EH (cell line): ENCODE measurements around the gene NCAM1.

ENCODE experiments used
- DNase-seq: peaks from one replicate; pipeline ENCODE4 v3.0.0-alpha.2; 2015; ENCODE audit warnings: low read depth

Gene NCAM1

DNA sequence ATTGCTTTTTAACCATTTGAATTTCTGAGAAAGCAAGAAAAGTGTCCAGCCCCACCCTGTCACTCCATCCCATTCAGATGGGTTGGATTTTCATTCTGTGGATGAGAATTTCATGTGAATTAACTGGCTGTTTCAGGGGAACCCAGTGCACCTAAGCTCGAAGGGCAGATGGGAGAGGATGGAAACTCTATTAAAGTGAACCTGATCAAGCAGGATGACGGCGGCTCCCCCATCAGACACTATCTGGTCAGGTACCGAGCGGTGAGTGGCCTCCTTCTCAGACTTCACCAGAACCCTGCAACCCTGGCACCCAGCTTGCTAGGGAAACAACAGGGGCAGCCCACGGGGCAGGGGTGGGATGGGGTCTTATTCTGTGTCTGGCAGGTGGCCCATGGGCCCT lies 294.5 kb downstream of the NCAM1 start:
- DNase-seq: no peak

- peak; percentile 1 for DNase-seq
These were observed 295.4 kb downstream of the NCAM1 start for GRCh38 chr11:113256431-113257202.

DNA sequence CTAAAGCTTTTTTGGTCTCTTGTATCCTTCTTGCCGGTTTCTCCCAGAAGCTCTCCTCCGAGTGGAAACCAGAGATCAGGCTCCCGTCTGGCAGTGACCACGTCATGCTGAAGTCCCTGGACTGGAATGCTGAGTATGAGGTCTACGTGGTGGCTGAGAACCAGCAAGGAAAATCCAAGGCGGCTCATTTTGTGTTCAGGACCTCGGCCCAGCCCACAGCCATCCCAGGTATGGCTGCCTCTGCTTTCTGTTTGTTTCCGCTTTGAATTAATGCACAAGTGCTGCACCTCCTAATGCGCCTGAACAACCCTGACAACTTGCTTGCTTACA lies 298.8 kb downstream of the NCAM1 start:
- no peak for DNase-seq

DNA sequence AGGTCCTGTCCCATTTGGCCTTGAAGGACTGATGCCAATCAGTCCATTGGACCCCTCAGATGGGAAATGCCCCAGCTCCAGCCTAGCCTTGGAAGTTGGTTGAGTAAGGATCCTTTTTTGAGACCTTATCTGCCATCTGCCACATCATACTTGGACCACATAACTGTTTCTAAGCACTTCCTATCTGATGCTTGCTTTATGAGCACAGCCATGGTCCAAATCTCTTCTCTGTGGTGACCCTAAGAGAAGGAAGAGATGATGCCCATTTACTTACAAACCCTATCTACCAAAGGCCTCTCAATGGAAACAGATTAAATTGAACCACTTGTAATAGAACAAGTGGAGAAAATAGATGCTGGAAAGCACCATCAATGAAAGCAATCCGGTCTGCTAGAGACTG lies 299.3 kb downstream of the NCAM1 start:
- no peak for DNase-seq

DNA sequence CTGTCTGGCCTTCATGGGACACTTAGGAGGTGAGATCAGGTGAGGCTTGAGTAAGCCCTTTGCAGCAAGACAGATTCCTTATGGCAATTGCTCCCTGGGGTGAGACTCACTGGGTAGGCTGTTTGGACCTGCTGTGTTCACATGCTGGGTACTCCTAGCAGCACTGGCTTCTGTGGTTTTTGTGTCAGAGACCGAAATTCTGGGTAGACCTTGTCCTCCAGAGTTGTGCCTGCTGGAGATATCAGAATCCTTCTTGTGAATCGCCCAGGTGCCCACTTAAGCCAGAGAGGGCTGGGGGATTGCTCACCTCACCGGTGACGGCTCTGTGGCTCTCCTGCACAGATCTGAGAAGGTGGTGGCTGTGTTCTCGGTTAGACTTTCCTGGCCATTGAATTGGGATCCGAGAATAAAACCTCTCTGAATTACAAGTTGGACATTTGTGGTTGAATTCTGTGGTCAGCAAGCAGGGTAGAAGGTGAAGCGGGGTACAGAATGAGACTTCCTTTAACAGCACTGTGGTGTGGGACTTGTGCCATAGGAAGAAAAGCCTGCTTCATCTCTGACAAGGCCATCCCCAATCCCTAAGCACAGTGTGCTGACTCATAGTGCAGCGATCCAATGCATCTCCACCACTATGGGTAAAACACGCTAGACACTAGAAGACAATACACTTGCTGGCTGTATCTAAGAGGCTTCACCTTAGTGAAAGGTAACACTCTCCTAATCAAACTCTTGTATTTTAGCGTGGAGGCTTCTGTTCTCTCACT lies 300.7 kb downstream of the NCAM1 start:
- DNase-seq: peak; percentile 30

GRCh38 chr11:113262594-113262993 lies 301.4 kb downstream of the NCAM1 start:
- DNase-seq: no peak

- no peak for DNase-seq
These were observed 302.4 kb downstream of the NCAM1 start for GRCh38 chr11:113263458-113264259.

GRCh38 chr11:113265362-113265761 lies 304.1 kb downstream of the NCAM1 start:
- no peak for DNase-seq

- no peak for DNase-seq
These were observed 306.3 kb downstream of the NCAM1 start for GRCh38 chr11:113267493-113267892.

GRCh38 chr11:113269096-113269495 lies 307.9 kb downstream of the NCAM1 start:
- no peak for DNase-seq

GRCh38 chr11:113269636-113270035 lies 308.4 kb downstream of the NCAM1 start:
- no peak for DNase-seq

DNA sequence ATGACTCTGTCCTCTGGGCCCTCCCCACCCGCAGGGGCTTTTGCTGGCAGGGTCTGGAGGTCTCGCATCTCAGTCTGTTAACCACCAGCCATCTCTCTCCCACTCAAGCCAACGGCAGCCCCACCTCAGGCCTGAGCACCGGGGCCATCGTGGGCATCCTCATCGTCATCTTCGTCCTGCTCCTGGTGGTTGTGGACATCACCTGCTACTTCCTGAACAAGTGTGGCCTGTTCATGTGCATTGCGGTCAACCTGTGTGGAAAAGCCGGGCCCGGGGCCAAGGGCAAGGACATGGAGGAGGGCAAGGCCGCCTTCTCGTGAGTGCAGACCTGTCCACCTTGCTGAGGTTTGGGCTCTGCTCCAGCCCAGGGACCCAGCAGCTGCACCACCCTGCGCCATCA lies 308.9 kb downstream of the NCAM1 start:
- no peak for DNase-seq

DNA sequence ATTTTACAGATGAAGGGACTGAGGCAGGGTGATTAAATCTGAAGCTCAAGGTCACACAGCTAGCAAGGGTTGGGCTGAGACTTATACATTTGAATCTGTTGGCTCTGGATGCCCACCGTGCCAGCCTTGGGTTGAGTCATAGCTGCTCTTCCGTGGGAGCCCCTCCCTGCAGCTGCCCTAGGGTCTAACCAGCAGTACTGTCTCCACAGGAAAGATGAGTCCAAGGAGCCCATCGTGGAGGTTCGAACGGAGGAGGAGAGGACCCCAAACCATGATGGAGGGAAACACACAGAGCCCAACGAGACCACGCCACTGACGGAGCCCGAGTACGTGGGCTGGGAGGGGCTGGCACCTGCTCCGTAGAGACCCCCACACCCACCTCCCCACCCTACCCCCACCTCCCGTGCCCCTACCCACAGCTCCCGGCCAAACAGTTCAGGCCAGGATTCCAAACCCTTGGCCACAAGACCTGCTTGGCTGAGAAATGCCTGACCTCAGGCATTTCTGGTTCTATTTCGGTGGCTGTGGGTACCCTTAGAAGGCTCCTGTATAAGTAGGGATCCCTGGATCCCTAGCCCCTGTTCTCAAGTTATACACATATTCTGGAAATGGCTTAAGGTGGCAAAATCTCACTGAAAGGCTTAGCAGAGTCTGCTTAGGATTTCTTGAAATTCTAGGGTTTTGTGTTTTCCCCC lies 310.5 kb downstream of the NCAM1 start:
- DNase-seq: no peak

DNA sequence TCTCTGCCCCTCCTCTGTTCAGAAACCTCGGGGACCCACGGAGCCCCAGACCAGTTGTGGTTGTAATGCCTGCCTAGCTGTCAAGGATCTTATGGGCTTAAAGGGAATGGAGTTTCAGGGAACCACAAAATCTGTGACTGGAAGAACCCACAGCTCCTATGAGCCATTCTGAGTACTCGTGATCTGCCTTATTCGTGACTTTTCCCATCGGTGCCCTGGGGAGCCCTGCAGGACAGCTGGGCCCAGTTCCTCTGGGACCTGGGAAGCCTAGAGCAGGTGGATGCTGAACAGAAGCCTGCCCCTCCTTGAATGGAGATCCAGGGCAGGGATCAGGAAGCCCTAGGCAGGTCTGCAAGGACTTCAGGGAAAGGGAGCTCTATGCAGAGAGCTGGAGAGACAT lies 311.1 kb downstream of the NCAM1 start:
- DNase-seq: no peak

- DNase-seq: no peak
These were observed 311.9 kb downstream of the NCAM1 start for GRCh38 chr11:113272927-113273615.

DNA sequence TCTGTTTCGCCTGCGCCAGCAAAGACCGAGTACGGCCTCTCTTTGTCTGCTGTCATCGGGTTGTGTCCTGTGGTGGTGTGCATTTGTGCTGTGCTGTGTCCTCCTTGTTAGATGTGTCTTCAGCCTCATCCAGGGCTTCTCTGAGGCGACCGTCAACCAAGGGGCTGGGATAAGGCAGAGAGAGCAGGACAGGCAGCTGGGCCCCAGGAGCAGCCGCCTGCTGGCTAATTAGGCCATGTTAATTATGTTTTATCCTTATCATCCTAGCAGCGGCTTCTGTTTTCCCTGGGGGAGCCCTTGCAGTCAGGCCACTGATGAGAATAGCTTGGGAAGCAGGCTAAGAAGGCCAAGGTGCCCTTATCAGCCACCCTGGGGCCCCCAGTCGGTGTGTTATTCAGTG lies 312.5 kb downstream of the NCAM1 start:
- DNase-seq: no peak

- DNase-seq: peak; percentile 3
These were observed 313.7 kb downstream of the NCAM1 start for GRCh38 chr11:113274713-113275582.

GRCh38 chr11:113275602-113276001 lies 314.4 kb downstream of the NCAM1 start:
- no peak for DNase-seq

DNA sequence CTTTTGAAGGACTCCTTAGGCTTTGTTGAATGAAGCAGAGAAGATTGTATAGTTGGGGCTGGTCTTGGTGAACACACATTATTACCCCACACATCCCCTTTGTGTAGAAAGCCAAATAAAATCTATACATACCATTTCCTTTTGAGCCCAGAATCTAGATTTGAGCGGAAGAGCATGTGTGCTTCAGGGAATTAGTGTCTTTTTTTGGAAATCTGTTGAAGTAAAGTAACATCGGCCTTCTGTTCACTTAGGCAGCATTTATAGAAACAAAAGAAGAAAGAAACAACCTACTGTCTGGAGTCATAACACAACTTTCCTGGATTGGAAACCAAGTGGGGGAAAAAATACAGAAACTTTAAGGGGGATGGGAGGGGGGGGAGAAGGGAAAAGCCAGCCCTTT lies 315.2 kb downstream of the NCAM1 start:
- no peak for DNase-seq

DNA sequence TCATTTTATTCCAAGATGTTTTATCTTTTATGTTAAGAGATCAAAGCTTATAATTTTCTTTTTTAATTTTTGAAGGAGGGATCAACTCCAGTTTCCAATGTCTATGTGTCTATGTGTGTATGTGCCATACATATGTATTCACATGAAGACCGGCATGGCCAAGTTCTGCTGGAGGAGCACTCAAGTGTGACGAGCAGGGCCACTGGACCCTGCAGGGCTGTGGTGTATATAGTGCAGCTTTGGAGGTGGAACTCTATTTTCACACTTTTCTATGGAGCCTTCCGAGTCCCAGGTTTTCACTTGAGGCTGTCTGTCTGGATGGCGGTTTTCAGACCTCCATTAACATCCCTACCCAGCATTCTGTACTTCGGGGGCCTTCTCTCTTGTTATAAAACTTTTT lies 316.7 kb downstream of the NCAM1 start:
- no peak for DNase-seq

DNA sequence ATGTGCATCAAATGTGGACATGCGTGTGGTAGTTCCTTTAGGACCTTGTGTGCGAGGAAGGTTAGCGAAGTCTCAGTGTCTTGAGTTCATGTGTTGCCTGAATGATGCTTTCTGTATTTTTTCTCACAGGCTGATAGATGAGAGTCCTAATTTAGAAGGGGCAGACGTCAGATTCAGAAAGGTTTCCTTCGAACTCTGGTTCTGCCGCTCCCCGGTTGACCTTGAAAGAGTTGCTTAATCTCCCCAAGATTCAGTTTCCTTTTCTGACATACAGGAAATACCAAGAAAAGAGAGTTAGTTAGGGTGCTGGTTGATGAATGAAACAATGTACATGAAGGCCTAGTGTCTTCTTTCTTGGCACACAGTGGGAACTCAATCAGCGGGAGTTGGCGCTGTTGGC lies 317.3 kb downstream of the NCAM1 start:
- no peak for DNase-seq
